HepG2 (cell line): ENCODE results near the gene TLCD1. TPM values are rescaled to one million over a fixed set of nuclear protein-coding genes. Genes with fewer than 3 reads are reported as not detected.

Experiments used
- ESRRA ChIP-seq: sonication (generic); formaldehyde crosslinking; IDR thresholded peaks from 2 replicates; pipeline ENCODE4 v1.5.1; 2020; ENCODE audit warnings: mild to moderate bottlenecking, low read depth, missing genetic modification reagents
- HINFP ChIP-seq: sonication (generic); formaldehyde crosslinking; IDR thresholded peaks from 2 replicates; pipeline ENCODE4 v1.4.0; 2020; ENCODE audit warnings: low read depth, mild to moderate bottlenecking, missing genetic modification reagents
- MTF2 ChIP-seq: sonication (generic); formaldehyde crosslinking; IDR thresholded peaks from 2 replicates; pipeline ENCODE4 v1.5.0; 2020; ENCODE audit warnings: missing genetic modification reagents, borderline replicate concordance
- NCOA1 ChIP-seq: sonication (generic); formaldehyde crosslinking; IDR thresholded peaks from 2 replicates; pipeline ENCODE4 v1.9.0; 2021; ENCODE audit warnings: missing genetic modification reagents
- REPIN1 ChIP-seq: sonication (generic); formaldehyde crosslinking; IDR thresholded peaks from 2 replicates; pipeline ENCODE4 v1.8.0; 2022; ENCODE audit warnings: missing genetic modification reagents, low read depth, mild to moderate bottlenecking, borderline replicate concordance
- RFX3 ChIP-seq: IDR thresholded peaks from 2 replicates; pipeline ENCODE4 v1.6.1; 2016; ENCODE audit warnings: missing biosample characterization, missing genetic modification reagents
- UBTF ChIP-seq: sonication (generic); formaldehyde crosslinking; IDR thresholded peaks from 2 replicates; pipeline ENCODE4 v1.4.0; 2020; ENCODE audit warnings: mild to moderate bottlenecking, missing genetic modification reagents
- YEATS4 ChIP-seq: sonication (generic); formaldehyde crosslinking; IDR thresholded peaks from 2 replicates; pipeline ENCODE4 v1.4.0; 2020; ENCODE audit warnings: missing genetic modification reagents, borderline replicate concordance
- ZFP36L1 ChIP-seq: sonication (generic); formaldehyde crosslinking; IDR thresholded peaks from 2 replicates; pipeline ENCODE4 v1.8.0; 2022; ENCODE audit warnings: mild to moderate bottlenecking, missing genetic modification reagents, moderate library complexity
- ZFY ChIP-seq: sonication (generic); formaldehyde crosslinking; IDR thresholded peaks from 2 replicates; pipeline ENCODE4 v1.4.0; 2020; ENCODE audit warnings: missing genetic modification reagents
- ZNF383 ChIP-seq: sonication (generic); formaldehyde crosslinking; IDR thresholded peaks from 2 replicates; pipeline ENCODE4 v1.4.0; 2020; ENCODE audit warnings: missing genetic modification reagents, mild to moderate bottlenecking, borderline replicate concordance
- ZNF564 ChIP-seq: sonication (generic); formaldehyde crosslinking; IDR thresholded peaks from 2 replicates; pipeline ENCODE4 v1.8.1; 2023; ENCODE audit warnings: mild to moderate bottlenecking, missing genetic modification reagents
- ZNF674 ChIP-seq: sonication (generic); formaldehyde crosslinking; IDR thresholded peaks from 2 replicates; pipeline ENCODE4 v1.5.0; 2020; ENCODE audit warnings: low read depth, mild to moderate bottlenecking, missing genetic modification reagents
- ZNF775 ChIP-seq: sonication (generic); formaldehyde crosslinking; IDR thresholded peaks from 2 replicates; pipeline ENCODE4 v1.4.0; 2020; ENCODE audit warnings: missing genetic modification reagents, mild to moderate bottlenecking, moderate library complexity, borderline replicate concordance
- ZNF781 ChIP-seq: sonication (generic); formaldehyde crosslinking; IDR thresholded peaks from 2 replicates; pipeline ENCODE4 v1.5.1; 2020; ENCODE audit warnings: borderline replicate concordance, mild to moderate bottlenecking, missing genetic modification reagents; ENCODE audit errors: not compliant biosample characterization
- ZNF883 ChIP-seq: sonication (generic); formaldehyde crosslinking; IDR thresholded peaks from 2 replicates; pipeline ENCODE4 v1.5.1; 2020; ENCODE audit warnings: mild to moderate bottlenecking, missing genetic modification reagents; ENCODE audit errors: not compliant biosample characterization
- polyA plus RNA-seq, 8 experiments: library from polyadenylated mRNA; depleted of rRNA in 3 of 8; stranded (reverse) in 7 of 8; unstranded in 1 of 8; fragments of >200 nt; fragmentation: Illumina TruSeq in 4 of 8; extraction: Trizol in 4 of 8; gene quantifications; 2 replicates each; pipeline versions ENCODE4 v1.2.1 to v1.2.3, GENCODE V29; 2011 to 2016; ENCODE audit warnings: low read depth in 4 of 8, missing spikeins in 1 of 8, mixed read lengths in 1 of 8; ENCODE audit not compliant: insufficient read depth in 1 of 8
- total RNA-seq, 5 experiments: library from RNA; depleted of rRNA; stranded (reverse); fragments of >200 nt; fragmentation: Illumina TruSeq; extraction: Trizol; gene quantifications; 2 replicates each; pipeline ENCODE4 v1.2.3, GENCODE V29; 2016; ENCODE audit warnings: low read depth in 1 of 5
- TF ChIP-seq, protein P1 (sequence below): sonication (generic); formaldehyde crosslinking; IDR thresholded peaks from 2 replicates; pipeline ENCODE4 v1.9.0; 2022; ENCODE audit warnings: low read depth, missing genetic modification reagents
- TF ChIP-seq, protein P2 (sequence below): sonication (generic); formaldehyde crosslinking; IDR thresholded peaks from 2 replicates; pipeline ENCODE4 v1.5.0; 2020; ENCODE audit warnings: mild to moderate bottlenecking, low read depth, missing genetic modification reagents, borderline replicate concordance
- TF ChIP-seq, protein P3 (sequence below): sonication (generic); formaldehyde crosslinking; IDR thresholded peaks from 2 replicates; pipeline ENCODE4 v1.8.0; 2022; ENCODE audit warnings: mild to moderate bottlenecking, missing genetic modification reagents, moderate library complexity
- TF ChIP-seq, protein P4 (sequence below): sonication (generic); formaldehyde crosslinking; IDR thresholded peaks from 2 replicates; pipeline ENCODE4 v1.8.0; 2023; ENCODE audit warnings: mild to moderate bottlenecking, missing genetic modification reagents

The TLCD1 gene
- total and polyA plus RNA-seq, 2 of the 13 experiments (the other 11 are each of a cell fraction or from before 2014, with no cell fraction given), result 14.9 to 19.6 TPM

GRCh38 chr17:28743243-28744103 is 17.4 kb upstream of the TLCD1 start, which contains the start of gene TRAF4 (continued):
- peak; percentile 68 for TF ChIP-seq ZFY (CRISPR knock-in tag)
- TF ChIP-seq ZNF383, result no peak
- no peak for TF ChIP-seq MTF2 (CRISPR knock-in tag)
- peak; percentile 19 for TF ChIP-seq ZNF564 (CRISPR knock-in tag)
- peak; percentile 13 for TF ChIP-seq ZNF781
- TF ChIP-seq ESRRA, result no peak
- TF ChIP-seq HINFP (CRISPR knock-in tag), result no peak
- TF ChIP-seq UBTF, result peak; percentile 81
- TF ChIP-seq, protein P1, sequence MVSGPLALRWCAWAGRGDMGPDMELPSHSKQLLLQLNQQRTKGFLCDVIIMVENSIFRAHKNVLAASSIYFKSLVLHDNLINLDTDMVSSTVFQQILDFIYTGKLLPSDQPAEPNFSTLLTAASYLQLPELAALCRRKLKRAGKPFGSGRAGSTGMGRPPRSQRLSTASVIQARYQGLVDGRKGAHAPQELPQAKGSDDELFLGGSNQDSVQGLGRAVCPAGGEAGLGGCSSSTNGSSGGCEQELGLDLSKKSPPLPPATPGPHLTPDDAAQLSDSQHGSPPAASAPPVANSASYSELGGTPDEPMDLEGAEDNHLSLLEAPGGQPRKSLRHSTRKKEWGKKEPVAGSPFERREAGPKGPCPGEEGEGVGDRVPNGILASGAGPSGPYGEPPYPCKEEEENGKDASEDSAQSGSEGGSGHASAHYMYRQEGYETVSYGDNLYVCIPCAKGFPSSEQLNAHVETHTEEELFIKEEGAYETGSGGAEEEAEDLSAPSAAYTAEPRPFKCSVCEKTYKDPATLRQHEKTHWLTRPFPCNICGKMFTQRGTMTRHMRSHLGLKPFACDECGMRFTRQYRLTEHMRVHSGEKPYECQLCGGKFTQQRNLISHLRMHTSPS (CRISPR knock-in tag), result peak; percentile 53; the same call in 1 of the 2 replicates
- TF ChIP-seq NCOA1 (CRISPR knock-in tag), result no peak
- TF ChIP-seq REPIN1 (CRISPR knock-in tag), result no peak
- TF ChIP-seq, protein P2, sequence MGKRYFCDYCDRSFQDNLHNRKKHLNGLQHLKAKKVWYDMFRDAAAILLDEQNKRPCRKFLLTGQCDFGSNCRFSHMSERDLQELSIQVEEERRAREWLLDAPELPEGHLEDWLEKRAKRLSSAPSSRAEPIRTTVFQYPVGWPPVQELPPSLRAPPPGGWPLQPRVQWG, result no peak
- TF ChIP-seq ZNF674 (CRISPR knock-in tag), result no peak
- TF ChIP-seq YEATS4 (CRISPR knock-in tag), result no peak
- TF ChIP-seq ZNF883, result no peak
- TF ChIP-seq ZFP36L1, result 0 out of 2 replicates have a peak, but pooled peaks have one; percentile 45
- TF ChIP-seq, protein P3, sequence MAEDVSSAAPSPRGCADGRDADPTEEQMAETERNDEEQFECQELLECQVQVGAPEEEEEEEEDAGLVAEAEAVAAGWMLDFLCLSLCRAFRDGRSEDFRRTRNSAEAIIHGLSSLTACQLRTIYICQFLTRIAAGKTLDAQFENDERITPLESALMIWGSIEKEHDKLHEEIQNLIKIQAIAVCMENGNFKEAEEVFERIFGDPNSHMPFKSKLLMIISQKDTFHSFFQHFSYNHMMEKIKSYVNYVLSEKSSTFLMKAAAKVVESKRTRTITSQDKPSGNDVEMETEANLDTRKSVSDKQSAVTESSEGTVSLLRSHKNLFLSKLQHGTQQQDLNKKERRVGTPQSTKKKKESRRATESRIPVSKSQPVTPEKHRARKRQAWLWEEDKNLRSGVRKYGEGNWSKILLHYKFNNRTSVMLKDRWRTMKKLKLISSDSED (CRISPR knock-in tag), result no peak
- no peak for TF ChIP-seq RFX3 (CRISPR knock-in tag)
- TF ChIP-seq, protein P4, sequence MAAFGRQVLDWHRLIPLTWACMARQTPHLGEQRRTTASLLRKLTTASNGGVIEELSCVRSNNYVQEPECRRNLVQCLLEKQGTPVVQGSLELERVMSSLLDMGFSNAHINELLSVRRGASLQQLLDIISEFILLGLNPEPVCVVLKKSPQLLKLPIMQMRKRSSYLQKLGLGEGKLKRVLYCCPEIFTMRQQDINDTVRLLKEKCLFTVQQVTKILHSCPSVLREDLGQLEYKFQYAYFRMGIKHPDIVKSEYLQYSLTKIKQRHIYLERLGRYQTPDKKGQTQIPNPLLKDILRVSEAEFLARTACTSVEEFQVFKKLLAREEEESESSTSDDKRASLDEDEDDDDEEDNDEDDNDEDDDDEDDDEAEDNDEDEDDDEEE (CRISPR knock-in tag), result no peak
- TF ChIP-seq ZNF775 (CRISPR knock-in tag), result no peak
